ENCODE results near the gene SLCO3A1.

DNA sequence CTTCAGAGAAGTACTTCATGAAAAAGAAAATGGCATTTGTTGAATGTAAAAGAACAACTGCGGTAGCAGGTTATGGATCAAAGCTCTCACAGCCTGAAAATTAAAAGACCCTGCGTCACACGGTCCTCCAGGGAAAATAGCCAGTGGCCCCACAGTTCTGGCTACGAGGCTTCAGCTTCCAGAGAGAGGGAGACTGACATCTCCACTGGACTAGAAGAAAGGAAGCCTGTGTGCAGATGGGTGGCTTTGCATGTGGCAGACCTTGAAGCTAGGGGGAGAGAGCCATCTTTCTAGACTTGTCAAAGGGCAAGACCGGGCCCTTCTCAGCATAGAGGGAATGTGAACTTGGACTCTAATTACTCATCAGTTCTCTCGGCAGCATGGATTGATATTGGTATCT, 159.4 kb downstream of the SLCO3A1 start:
- TF ChIP-seq EZH2 (IDR thresholded peaks at IDR 0.05; ENCODE audit: low read length, missing control alignments): no peak
- TF ChIP-seq, protein P1, sequence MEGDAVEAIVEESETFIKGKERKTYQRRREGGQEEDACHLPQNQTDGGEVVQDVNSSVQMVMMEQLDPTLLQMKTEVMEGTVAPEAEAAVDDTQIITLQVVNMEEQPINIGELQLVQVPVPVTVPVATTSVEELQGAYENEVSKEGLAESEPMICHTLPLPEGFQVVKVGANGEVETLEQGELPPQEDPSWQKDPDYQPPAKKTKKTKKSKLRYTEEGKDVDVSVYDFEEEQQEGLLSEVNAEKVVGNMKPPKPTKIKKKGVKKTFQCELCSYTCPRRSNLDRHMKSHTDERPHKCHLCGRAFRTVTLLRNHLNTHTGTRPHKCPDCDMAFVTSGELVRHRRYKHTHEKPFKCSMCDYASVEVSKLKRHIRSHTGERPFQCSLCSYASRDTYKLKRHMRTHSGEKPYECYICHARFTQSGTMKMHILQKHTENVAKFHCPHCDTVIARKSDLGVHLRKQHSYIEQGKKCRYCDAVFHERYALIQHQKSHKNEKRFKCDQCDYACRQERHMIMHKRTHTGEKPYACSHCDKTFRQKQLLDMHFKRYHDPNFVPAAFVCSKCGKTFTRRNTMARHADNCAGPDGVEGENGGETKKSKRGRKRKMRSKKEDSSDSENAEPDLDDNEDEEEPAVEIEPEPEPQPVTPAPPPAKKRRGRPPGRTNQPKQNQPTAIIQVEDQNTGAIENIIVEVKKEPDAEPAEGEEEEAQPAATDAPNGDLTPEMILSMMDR (conservative IDR thresholded peaks at IDR 0.05 in 1 of 2, IDR thresholded peaks at IDR 0.05 in 1 of 2; ENCODE audit: low read depth in 1 of 2, low read length in 2 of 2): no peak
